K562 (cell line): ENCODE measurements around the gene IL13RA1. TPM values are rescaled to one million over a fixed set of nuclear protein-coding genes. Genes with fewer than 3 reads are reported as not detected.

Experiments used
- ATAC-seq: fragments of 200-7000 bp; cut with Tn5 transposase; 3 replicates; pipeline ENCODE4 v1.9.1; 2020; ENCODE audit warnings: moderate library complexity
- BruUV-seq: library from RNA; stranded (reverse); fragments of 400-500 nt; replicated peaks from 2 replicates; lab custom pipeline; 2021; lab: Mats Ljungman, UMichigan
- CTCF ChIA-PET: fragments of 300-600 bp; formaldehyde crosslinking; extraction: SDS; loops from one replicate; lab custom pipeline; 2021; ENCODE audit warnings: low intra/inter-chr PET ratio; lab: Yijun Ruan, JAX
- POLR2A ChIA-PET: fragments of 300-600, 350-650 bp; sonication (Branson Sonifier 250); formaldehyde crosslinking; extraction: SDS; loops from one replicate; lab custom pipeline; 2021; ENCODE audit warnings: antibody characterized with exemption, inconsistent platforms; lab: Yijun Ruan, JAX
- DNase-seq, 4 experiments: peaks; one replicate each; pipeline versions ENCODE4 v3.0.0 to v3.0.0-alpha.2; 2011 to 2018; ENCODE audit warnings: low spot score in 3 of 4, mixed read lengths in 3 of 4; ENCODE audit errors: extremely low read depth in 1 of 4
- FAIRE-seq: peaks from 2 replicates; lab custom pipeline; 2011; peaks lifted over from hg19 to GRCh38; lab: Jason Lieb, UNC
- H2AFZ ChIP-seq: 2 replicates; pipeline ENCODE4 v1.6.0; 2011; ENCODE audit warnings: low read depth, low read length, control low read depth, inconsistent platforms
- H3K27ac ChIP-seq: fragments of 200-600 bp; 3 replicates; pipeline ENCODE4 v1.8.0; 2011; ENCODE audit warnings: low read depth, mild to moderate bottlenecking, control low read depth, inconsistent platforms, low read length, moderate library complexity, mixed read lengths; ENCODE audit errors: extremely low read depth
- H3K27me3 ChIP-seq, 2 experiments: fragments of 300-600 bp in 1 of 2; 2 replicates in 1 of 2; 3 replicates in 1 of 2; pipeline versions ENCODE4 v1.6.0 to v1.8.0; 2011; ENCODE audit warnings: inconsistent platforms in 2 of 2, low read length in 2 of 2, mild to moderate bottlenecking in 1 of 2, mixed read lengths in 1 of 2, moderate library complexity in 1 of 2; ENCODE audit not compliant: control insufficient read depth in 2 of 2, insufficient read depth in 2 of 2
- H3K36me3 ChIP-seq: fragments of 300-600 bp; 3 replicates; pipeline ENCODE4 v1.8.0; 2011; ENCODE audit warnings: mild to moderate bottlenecking, low read length, inconsistent platforms; ENCODE audit not compliant: control insufficient read depth, insufficient read depth
- H3K4me1 ChIP-seq, 2 experiments: fragments of 200-600 bp in 1 of 2; replicated peaks in 1 of 2; 2 replicates in 1 of 2; 3 replicates in 1 of 2; pipeline versions ENCODE4 v1.5.1 to v1.8.0; 2011; ENCODE audit warnings: inconsistent platforms in 2 of 2, low read length in 2 of 2, mild to moderate bottlenecking in 1 of 2, mixed read lengths in 1 of 2, moderate library complexity in 1 of 2; ENCODE audit not compliant: control insufficient read depth in 2 of 2, insufficient read depth in 2 of 2
- H3K4me2 ChIP-seq: 2 replicates; pipeline ENCODE4 v1.6.1; 2011; ENCODE audit warnings: low read length, control low read depth, inconsistent platforms, mixed read lengths; ENCODE audit not compliant: insufficient read depth
- H3K4me3 ChIP-seq: fragments of 200-600 bp; sonication (generic), shearing (Covaris generic); 2 replicates; pipeline ENCODE4 v1.5.1; 2016; ENCODE audit warnings: control low read depth, inconsistent platforms
- H3K79me2 ChIP-seq: fragments of 200-600 bp; 3 replicates; pipeline ENCODE4 v1.8.0; 2011; ENCODE audit warnings: low read length, inconsistent platforms; ENCODE audit not compliant: control insufficient read depth, insufficient read depth
- H3K9ac ChIP-seq, 2 experiments: 2 replicates each; pipeline versions ENCODE4 v1.6.0 to v1.6.1; 2011; ENCODE audit warnings: low read depth in 2 of 2, low read length in 2 of 2, control low read depth in 1 of 2, inconsistent platforms in 1 of 2, mild to moderate bottlenecking in 1 of 2, mixed read lengths in 1 of 2; ENCODE audit not compliant: insufficient read depth in 1 of 2
- H3K9me1 ChIP-seq: one replicate; pipeline ENCODE4 v1.6.0; 2011; ENCODE audit warnings: inconsistent platforms, mild to moderate bottlenecking, low read length, moderate library complexity; ENCODE audit not compliant: control insufficient read depth, insufficient read depth
- H3K9me3 ChIP-seq: replicated peaks from 2 replicates; pipeline ENCODE4 v1.5.1; 2011; ENCODE audit warnings: low read depth, low read length, inconsistent platforms; ENCODE audit not compliant: control insufficient read depth, insufficient read depth
- H4K20me1 ChIP-seq: replicated peaks from 2 replicates; pipeline ENCODE4 v1.6.1; 2011; ENCODE audit warnings: low read length, inconsistent platforms, mixed read lengths; ENCODE audit not compliant: control insufficient read depth, insufficient read depth
- EHMT2 ChIP-seq: fragments of 450-650 bp; IDR thresholded peaks from 2 replicates; pipeline ENCODE4 v1.6.1; 2018; ENCODE audit warnings: antibody characterized with exemption
- GABPA ChIP-seq: fragments of 200-800 bp; sonication (Bioruptor generic); conservative IDR thresholded peaks from 2 replicates; pipeline ENCODE4 v1.6.1; 2016; ENCODE audit warnings: low read depth, missing genetic modification characterization, missing compliant biosample characterization
- NFIC ChIP-seq: fragments of 450-650 bp; IDR thresholded peaks from 2 replicates; pipeline ENCODE4 v1.6.1; 2017; ENCODE audit warnings: mild to moderate bottlenecking, inconsistent platforms
- SPI1 ChIP-seq: IDR thresholded peaks from 2 replicates; pipeline ENCODE4 v1.6.1; 2011; ENCODE audit warnings: low read depth, low read length, control low read depth, borderline replicate concordance
- ZNF232 ChIP-seq: sonication (generic); formaldehyde crosslinking; IDR thresholded peaks from 2 replicates; pipeline ENCODE4 v1.8.0; 2022; ENCODE audit warnings: mild to moderate bottlenecking, missing genetic modification reagents
- WGBS: fragments of 100-300 bp; shearing (Covaris generic); methylation state at CpG from one replicate; pipeline ENCODE4 v1.1.6; 2016; ENCODE audit warnings: low coverage, mixed read lengths; ENCODE audit not compliant: insufficient coverage; ENCODE audit errors: missing lambda C conversion rate; 5-methylcytosine and 5-hydroxymethylcytosine counted together
- in situ Hi-C: fragments of 300-500 bp; cut with MboI; formaldehyde crosslinking; loops from 4 replicates; pipeline ENCODE4 v1.15.0; 2018; ENCODE audit warnings: inconsistent platforms, mixed read lengths
- intact Hi-C: fragments of 100-400 bp; cut with micrococcal nuclease; formaldehyde crosslinking; loops from 2 replicates; pipeline ENCODE4 v1.14.2; 2022
- polyA plus RNA-seq, 8 experiments: library from polyadenylated mRNA; depleted of rRNA in 4 of 8; stranded (reverse) in 5 of 8; unstranded in 3 of 8; fragments of >200 nt; fragmentation: Nextera tagmentation in 2 of 8; fragmentation: Illumina TruSeq in 1 of 8; extraction: Ambion mirVana in 2 of 8; extraction: Trizol in 1 of 8; gene quantifications; 2 replicates each; pipeline versions ENCODE4 v1.2.1 to v1.2.3, GENCODE V29; 2011 to 2014; ENCODE audit warnings: inconsistent platforms in 1 of 8, missing spikeins in 1 of 8
- total RNA-seq, 7 experiments: library from RNA; depleted of rRNA in 6 of 7; stranded (reverse); fragments of >200 nt in 6 of 7; fragmentation: Illumina TruSeq in 2 of 7; extraction: Trizol in 2 of 7; gene quantifications; 2 replicates each; pipeline versions ENCODE4 v1.2.1 to v1.2.3, GENCODE V29; 2011 to 2021; ENCODE audit warnings: low replicate concordance in 1 of 7
- TF ChIP-seq, protein P1 (sequence below): IDR thresholded peaks from 2 replicates; pipeline ENCODE4 v1.6.1; 2011; ENCODE audit not compliant: insufficient read length; ENCODE audit errors: extremely low read depth
- TF ChIP-seq, protein P2 (sequence below): fragments of 450-650 bp; IDR thresholded peaks from 2 replicates; pipeline ENCODE4 v1.6.1; 2016; ENCODE audit warnings: low read depth

Gene IL13RA1
- total and polyA plus RNA-seq, 9 of the 15 experiments (the other 6 are each of a cell fraction or from before 2014, with no cell fraction given) = 2.9 to 22.9 (median 12.2) TPM

DNA sequence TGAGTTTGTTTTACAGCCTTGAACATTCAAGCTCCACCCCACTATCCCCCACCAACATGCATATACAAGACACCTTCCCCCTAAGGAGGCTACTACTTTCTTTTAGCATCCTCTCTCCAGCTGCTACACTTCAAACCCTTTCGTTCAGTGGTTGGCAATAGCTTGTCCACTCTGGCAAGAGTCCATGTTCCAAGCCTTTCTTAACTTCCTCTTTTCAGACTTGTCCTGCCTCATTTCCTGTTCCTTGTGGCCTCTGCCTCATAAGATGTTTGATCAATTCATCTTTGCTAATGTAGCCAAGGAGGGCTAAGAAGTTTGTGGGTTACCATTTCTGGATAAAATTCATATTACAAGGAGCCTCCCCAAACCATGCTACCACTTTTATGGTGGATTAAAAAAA is 75.5 kb downstream of the IL13RA1 start:
- H3K36me3 ChIP-seq = no peaks in the 10 kb centered on the region
- no peaks in the 10 kb centered on the region for H3K9me3 ChIP-seq
- whole genome bisulfite sequencing = 0% methylated on average over 1 of the region's 1 CpG
- in situ Hi-C loops (loop anchor here (5.0 to 10.0 kb wide), 2 partner anchors 191 to 338 kb away; no protein-coding TSS in a partner anchor), intact Hi-C loops (no loop called here)
- peak; percentile 52; the same call in 1 of the 2 replicates for TF ChIP-seq GABPA (tag)
- TF ChIP-seq, protein P1, sequence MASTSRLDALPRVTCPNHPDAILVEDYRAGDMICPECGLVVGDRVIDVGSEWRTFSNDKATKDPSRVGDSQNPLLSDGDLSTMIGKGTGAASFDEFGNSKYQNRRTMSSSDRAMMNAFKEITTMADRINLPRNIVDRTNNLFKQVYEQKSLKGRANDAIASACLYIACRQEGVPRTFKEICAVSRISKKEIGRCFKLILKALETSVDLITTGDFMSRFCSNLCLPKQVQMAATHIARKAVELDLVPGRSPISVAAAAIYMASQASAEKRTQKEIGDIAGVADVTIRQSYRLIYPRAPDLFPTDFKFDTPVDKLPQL = no peak
- peak; percentile 32; the same call in 1 of the 2 replicates for TF ChIP-seq NFIC
- no peak for TF ChIP-seq ZNF232 (CRISPR knock-in tag)
- 0 out of 2 replicates have a peak, but pooled peaks have one; percentile 24 for TF ChIP-seq EHMT2
- TF ChIP-seq SPI1 = peak; percentile 13; the same call in 1 of the 2 replicates
- TF ChIP-seq, protein P2, sequence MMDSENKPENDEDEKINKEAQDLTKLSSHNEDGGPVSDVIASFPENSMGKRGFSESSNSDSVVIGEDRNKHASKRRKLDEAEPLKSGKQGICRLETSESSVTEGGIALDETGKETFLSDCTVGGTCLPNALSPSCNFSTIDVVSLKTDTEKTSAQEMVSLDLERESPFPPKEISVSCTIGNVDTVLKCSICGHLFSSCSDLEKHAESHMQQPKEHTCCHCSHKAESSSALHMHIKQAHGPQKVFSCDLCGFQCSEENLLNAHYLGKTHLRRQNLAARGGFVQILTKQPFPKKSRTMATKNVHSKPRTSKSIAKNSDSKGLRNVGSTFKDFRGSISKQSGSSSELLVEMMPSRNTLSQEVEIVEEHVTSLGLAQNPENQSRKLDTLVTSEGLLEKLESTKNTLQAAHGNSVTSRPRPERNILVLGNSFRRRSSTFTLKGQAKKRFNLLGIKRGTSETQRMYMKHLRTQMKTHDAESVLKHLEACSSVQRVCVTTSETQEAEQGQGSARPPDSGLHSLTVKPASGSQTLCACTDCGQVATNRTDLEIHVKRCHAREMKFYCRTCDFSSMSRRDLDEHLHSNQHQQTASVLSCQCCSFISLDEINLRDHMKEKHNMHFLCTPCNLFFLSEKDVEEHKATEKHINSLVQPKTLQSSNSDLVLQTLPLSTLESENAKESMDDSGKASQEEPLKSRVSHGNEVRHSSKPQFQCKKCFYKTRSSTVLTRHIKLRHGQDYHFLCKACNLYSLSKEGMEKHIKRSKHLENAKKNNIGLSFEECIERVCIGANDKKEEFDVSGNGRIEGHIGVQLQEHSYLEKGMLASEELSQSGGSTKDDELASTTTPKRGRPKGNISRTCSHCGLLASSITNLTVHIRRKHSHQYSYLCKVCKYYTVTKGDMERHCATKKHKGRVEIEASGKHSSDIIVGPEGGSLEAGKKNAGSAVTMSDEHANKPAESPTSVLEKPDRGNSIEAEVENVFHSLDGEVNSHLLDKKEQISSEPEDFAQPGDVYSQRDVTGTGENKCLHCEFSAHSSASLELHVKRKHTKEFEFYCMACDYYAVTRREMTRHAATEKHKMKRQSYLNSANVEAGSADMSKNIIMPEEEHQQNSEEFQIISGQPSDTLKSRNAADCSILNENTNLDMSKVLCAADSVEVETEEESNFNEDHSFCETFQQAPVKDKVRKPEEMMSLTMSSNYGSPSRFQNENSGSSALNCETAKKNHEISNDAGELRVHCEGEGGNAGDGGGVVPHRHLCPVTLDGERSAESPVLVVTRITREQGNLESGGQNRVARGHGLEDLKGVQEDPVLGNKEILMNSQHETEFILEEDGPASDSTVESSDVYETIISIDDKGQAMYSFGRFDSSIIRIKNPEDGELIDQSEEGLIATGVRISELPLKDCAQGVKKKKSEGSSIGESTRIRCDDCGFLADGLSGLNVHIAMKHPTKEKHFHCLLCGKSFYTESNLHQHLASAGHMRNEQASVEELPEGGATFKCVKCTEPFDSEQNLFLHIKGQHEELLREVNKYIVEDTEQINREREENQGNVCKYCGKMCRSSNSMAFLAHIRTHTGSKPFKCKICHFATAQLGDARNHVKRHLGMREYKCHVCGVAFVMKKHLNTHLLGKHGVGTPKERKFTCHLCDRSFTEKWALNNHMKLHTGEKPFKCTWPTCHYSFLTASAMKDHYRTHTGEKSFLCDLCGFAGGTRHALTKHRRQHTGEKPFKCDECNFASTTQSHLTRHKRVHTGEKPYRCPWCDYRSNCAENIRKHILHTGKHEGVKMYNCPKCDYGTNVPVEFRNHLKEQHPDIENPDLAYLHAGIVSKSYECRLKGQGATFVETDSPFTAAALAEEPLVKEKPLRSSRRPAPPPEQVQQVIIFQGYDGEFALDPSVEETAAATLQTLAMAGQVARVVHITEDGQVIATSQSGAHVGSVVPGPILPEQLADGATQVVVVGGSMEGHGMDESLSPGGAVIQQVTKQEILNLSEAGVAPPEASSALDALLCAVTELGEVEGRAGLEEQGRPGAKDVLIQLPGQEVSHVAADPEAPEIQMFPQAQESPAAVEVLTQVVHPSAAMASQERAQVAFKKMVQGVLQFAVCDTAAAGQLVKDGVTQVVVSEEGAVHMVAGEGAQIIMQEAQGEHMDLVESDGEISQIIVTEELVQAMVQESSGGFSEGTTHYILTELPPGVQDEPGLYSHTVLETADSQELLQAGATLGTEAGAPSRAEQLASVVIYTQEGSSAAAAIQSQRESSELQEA = no peak
- H3K9ac ChIP-seq = no peak overlapping the region
- H3K9me1 ChIP-seq = no peaks in the 10 kb centered on the region
- CTCF ChIA-PET = no interaction called here
- peak; percentile 48 for FAIRE-seq
- no peak overlapping the region for H3K27ac ChIP-seq
- BruUV-seq = no TSS peak
- DNase-seq = peak in 1 of 4 experiments; percentile 35
- POLR2A ChIA-PET = interaction anchor here (0.7 kb wide), 1 partner anchor 11 kb away, joined by 3 read pairs; no protein-coding TSS in a partner anchor
- H3K4me2 ChIP-seq = no peak overlapping the region
- no peak overlapping the region for H3K4me3 ChIP-seq
- H3K27me3 ChIP-seq = no peaks in the 10 kb centered on the region
- no peaks in the 10 kb centered on the region; a peak in 2 of 5 replicates for H3K4me1 ChIP-seq
- H2AFZ ChIP-seq = peak overlapping the region; percentile 44
- no peaks in the 10 kb centered on the region for H3K79me2 ChIP-seq
- peak; percentile 65; the same call in 2 of the 3 replicates for ATAC-seq
- no peaks in the 10 kb centered on the region for H4K20me1 ChIP-seq
